PFSK-1 (cell line): Measurements from ENCODE around the gene RYR2.

ENCODE experiments used
- POLR2AphosphoS5 ChIP-seq: IDR thresholded peaks from 2 replicates; pipeline ENCODE4 v1.6.1; 2012; ENCODE audit warnings: low read depth, mild to moderate bottlenecking, control low read depth, low read length, moderate library complexity
- SIN3A ChIP-seq: IDR thresholded peaks from 2 replicates; pipeline ENCODE4 v1.6.1; 2012; ENCODE audit warnings: mild to moderate bottlenecking, low read length, moderate library complexity, borderline replicate concordance; ENCODE audit not compliant: insufficient read depth
- TF ChIP-seq, protein P1 (sequence below), 2 experiments: IDR thresholded peaks; 2 replicates each; pipeline versions ENCODE4 v1.6.1 to v1.8.0; 2011 to 2012; ENCODE audit warnings: low read depth in 2 of 2, low read length in 2 of 2, control low read depth in 1 of 2, inconsistent platforms in 1 of 2, mild to moderate bottlenecking in 1 of 2, moderate library complexity in 1 of 2; ENCODE audit not compliant: insufficient read depth in 1 of 2

DNA sequence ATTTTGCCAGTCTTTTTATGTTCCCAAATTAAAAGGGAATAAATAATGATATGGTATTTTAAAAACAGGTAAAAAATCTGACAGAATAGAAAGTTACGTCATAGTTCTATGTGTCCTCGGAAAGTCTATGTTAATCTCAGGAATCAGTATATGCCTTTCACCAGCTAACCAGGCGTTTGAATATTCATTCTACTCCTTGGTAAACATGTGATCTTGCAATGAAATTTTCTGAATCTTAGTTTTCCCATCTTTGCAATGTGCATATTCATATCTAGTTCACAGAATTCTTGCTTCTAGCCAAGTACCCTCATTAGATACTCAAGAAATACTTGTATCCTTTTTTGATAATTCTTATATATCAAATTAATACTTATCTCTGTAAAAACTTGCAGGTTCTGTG lies 669.3 kb downstream of the RYR2 start:
- TF ChIP-seq SIN3A (no peak), POLR2AphosphoS5 (no peak)
- TF ChIP-seq, protein P1, sequence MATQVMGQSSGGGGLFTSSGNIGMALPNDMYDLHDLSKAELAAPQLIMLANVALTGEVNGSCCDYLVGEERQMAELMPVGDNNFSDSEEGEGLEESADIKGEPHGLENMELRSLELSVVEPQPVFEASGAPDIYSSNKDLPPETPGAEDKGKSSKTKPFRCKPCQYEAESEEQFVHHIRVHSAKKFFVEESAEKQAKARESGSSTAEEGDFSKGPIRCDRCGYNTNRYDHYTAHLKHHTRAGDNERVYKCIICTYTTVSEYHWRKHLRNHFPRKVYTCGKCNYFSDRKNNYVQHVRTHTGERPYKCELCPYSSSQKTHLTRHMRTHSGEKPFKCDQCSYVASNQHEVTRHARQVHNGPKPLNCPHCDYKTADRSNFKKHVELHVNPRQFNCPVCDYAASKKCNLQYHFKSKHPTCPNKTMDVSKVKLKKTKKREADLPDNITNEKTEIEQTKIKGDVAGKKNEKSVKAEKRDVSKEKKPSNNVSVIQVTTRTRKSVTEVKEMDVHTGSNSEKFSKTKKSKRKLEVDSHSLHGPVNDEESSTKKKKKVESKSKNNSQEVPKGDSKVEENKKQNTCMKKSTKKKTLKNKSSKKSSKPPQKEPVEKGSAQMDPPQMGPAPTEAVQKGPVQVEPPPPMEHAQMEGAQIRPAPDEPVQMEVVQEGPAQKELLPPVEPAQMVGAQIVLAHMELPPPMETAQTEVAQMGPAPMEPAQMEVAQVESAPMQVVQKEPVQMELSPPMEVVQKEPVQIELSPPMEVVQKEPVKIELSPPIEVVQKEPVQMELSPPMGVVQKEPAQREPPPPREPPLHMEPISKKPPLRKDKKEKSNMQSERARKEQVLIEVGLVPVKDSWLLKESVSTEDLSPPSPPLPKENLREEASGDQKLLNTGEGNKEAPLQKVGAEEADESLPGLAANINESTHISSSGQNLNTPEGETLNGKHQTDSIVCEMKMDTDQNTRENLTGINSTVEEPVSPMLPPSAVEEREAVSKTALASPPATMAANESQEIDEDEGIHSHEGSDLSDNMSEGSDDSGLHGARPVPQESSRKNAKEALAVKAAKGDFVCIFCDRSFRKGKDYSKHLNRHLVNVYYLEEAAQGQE (IDR thresholded peaks at IDR 0.05; ENCODE audit: insufficient read depth in 1 of 2, low read depth in 2 of 2, low read length in 2 of 2), result no peak
